PC-3 (cell line): ENCODE results near the gene ANKRD27.

Source experiments
- CTCF ChIP-seq: fragments of 300-600 bp; sonication (generic); conservative IDR thresholded peaks from 2 replicates; pipeline ENCODE4 v1.5.1; 2017; ENCODE audit warnings: antibody characterized with exemption, low read depth, mild to moderate bottlenecking, low read length
- EZH2 ChIP-seq: fragments of 300-600 bp; sonication (generic); IDR thresholded peaks from one replicate; pipeline ENCODE4 v1.6.1; 2017; ENCODE audit warnings: antibody characterized with exemption, mild to moderate bottlenecking, low read length; ENCODE audit not compliant: unreplicated experiment

- no peak for TF ChIP-seq CTCF
- TF ChIP-seq EZH2 = no peak
Observed at GRCh38 chr19:32627714-32628270, 47.2 kb downstream of the ANKRD27 start.
